ENCODE results near the gene CCDC88C.

The CCDC88C gene

DNA sequence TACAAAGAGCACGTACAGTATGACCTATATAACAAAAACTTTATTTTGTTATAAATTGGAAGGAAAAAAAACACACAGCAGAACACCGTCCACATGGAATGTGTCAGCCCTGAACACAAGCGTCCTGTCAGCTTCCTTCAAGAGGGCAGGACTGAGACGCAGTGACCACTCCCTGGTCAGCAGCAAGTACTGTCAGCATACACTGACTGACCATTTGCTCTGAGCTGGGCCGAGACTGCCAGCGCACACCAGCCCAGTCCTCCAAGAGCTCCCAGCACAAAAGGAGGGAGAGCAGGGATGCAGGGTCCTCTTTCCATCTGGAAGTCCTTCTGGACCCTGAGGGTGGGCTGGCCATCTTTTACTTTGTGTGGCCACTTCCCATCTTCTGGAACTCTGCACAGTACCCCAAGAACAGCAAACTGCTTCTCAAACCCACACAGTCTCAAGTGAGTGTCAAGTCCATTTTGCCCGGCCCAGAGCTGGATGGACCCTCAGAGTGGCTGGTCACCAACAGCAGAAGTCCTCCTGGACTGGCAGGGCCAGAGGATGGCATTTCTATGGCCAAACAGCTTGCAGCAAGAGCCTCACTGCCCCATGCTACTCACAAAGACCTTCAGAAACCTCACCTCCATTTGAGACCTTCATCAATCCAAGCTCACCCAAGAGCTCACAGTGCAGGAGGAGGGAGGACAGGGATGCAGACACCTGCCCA lies 11.7 kb downstream of the CCDC88C start:
- Histone ChIP-seq H3K4ac (ENCODE audit: low read length) (no peak overlapping the region), H3K18ac (ENCODE audit: low read length) (no peak overlapping the region), H3K36me3 (replicated peaks in 1 of 2; ENCODE audit: control insufficient read depth in 2 of 2, insufficient read depth in 2 of 2, low read length in 2 of 2) (peaks cover 16 to 43% of the 10 kb centered on the region in 2 donors), H3K4me2 (ENCODE audit: insufficient read depth, low read length, poor library complexity, severe bottlenecking) (no peak overlapping the region), H4K91ac (ENCODE audit: low read depth, low read length, poor library complexity) (no peak overlapping the region), H2BK12ac (ENCODE audit: low read length) (no peak overlapping the region), H3K9ac (ENCODE audit: low read depth, low read length, poor library complexity) (no peak overlapping the region), H3K4me1 (ENCODE audit: control insufficient read depth in 2 of 2, insufficient read depth in 1 of 2, low read depth in 1 of 2, low read length in 2 of 2) (peaks cover 12 to 13% of the 10 kb centered on the region in 2 donors), H3K14ac (ENCODE audit: low read length) (no peak overlapping the region), H2BK15ac (ENCODE audit: low read length) (no peak overlapping the region), H3K23ac (ENCODE audit: low read depth, low read length, poor library complexity) (peak overlapping the region; percentile 56), H3K27me3 (ENCODE audit: control insufficient read depth in 3 of 3, insufficient read depth in 3 of 3, low read depth in 1 of 3, low read length in 3 of 3) (no peaks in the 10 kb centered on the region), H2BK5ac (ENCODE audit: low read length) (no peak overlapping the region), H3K27ac (replicated peaks; ENCODE audit: low read length) (no peak overlapping the region), H3K4me3 (ENCODE audit: low read length in 2 of 2) (no peak overlapping the region), H3K79me1 (ENCODE audit: low read depth, low read length) (peaks cover 9% of the 10 kb centered on the region), H4K8ac (ENCODE audit: low read depth, low read length) (no peak overlapping the region), H3K9me3 (replicated peaks in 1 of 2; ENCODE audit: control insufficient read depth in 2 of 2, insufficient read depth in 1 of 2, low read depth in 1 of 2, low read length in 2 of 2) (peaks cover 0 to 3% of the 10 kb centered on the region in 2 donors), H2AK5ac (ENCODE audit: low read depth, low read length) (no peak overlapping the region), H2AFZ (ENCODE audit: low read length) (no peak overlapping the region), H2BK120ac (ENCODE audit: low read depth, low read length) (no peak overlapping the region)
- no CpG with 5 or more reads among the region's 7 CpGs for WGBS, 2 donors (ENCODE audit: extremely low coverage in 2 of 2, insufficient read length in 2 of 2, insufficient replicate concordance in 1 of 2)
- DNase-seq (ENCODE audit: low spot score): no peak

GRCh38 chr14:91405241-91405721 lies 12.3 kb downstream of the CCDC88C start:
- no peak overlapping the region for H2BK120ac ChIP-seq (ENCODE audit: low read depth, low read length)
- H3K36me3 ChIP-seq (replicated peaks in 1 of 2; ENCODE audit: control insufficient read depth in 2 of 2, insufficient read depth in 2 of 2, low read length in 2 of 2): peaks cover 16 to 43% of the 10 kb centered on the region in 2 donors
- H4K91ac ChIP-seq (ENCODE audit: low read depth, low read length, poor library complexity): no peak overlapping the region
- no peak overlapping the region for H3K4me3 ChIP-seq (ENCODE audit: low read length in 2 of 2)
- no CpG with 5 or more reads among the region's 14 CpGs for WGBS, 2 donors (ENCODE audit: extremely low coverage in 2 of 2, insufficient read length in 2 of 2, insufficient replicate concordance in 1 of 2)
- H3K4ac ChIP-seq (ENCODE audit: low read length): no peak overlapping the region
- H3K4me1 ChIP-seq (ENCODE audit: control insufficient read depth in 2 of 2, insufficient read depth in 1 of 2, low read depth in 1 of 2, low read length in 2 of 2): peaks cover 7 to 12% of the 10 kb centered on the region in 2 donors
- no peak overlapping the region for H2AK5ac ChIP-seq (ENCODE audit: low read depth, low read length)
- no peaks in the 10 kb centered on the region for H3K27me3 ChIP-seq (ENCODE audit: control insufficient read depth in 3 of 3, insufficient read depth in 3 of 3, low read depth in 1 of 3, low read length in 3 of 3)
- H3K23ac ChIP-seq (ENCODE audit: low read depth, low read length, poor library complexity): peak overlapping the region; percentile 21
- peaks cover 9% of the 10 kb centered on the region for H3K79me1 ChIP-seq (ENCODE audit: low read depth, low read length)
- H2BK12ac ChIP-seq (ENCODE audit: low read length): no peak overlapping the region
- H2BK5ac ChIP-seq (ENCODE audit: low read length): no peak overlapping the region
- H3K14ac ChIP-seq (ENCODE audit: low read length): no peak overlapping the region
- no peak for DNase-seq (ENCODE audit: low spot score)
- no peak overlapping the region for H3K4me2 ChIP-seq (ENCODE audit: insufficient read depth, low read length, poor library complexity, severe bottlenecking)
- no peak overlapping the region for H3K9ac ChIP-seq (ENCODE audit: low read depth, low read length, poor library complexity)
- peaks cover 0 to 3% of the 10 kb centered on the region in 2 donors for H3K9me3 ChIP-seq (replicated peaks in 1 of 2; ENCODE audit: control insufficient read depth in 2 of 2, insufficient read depth in 1 of 2, low read depth in 1 of 2, low read length in 2 of 2)
- H2AFZ ChIP-seq (ENCODE audit: low read length): no peak overlapping the region
- no peak overlapping the region for H2BK15ac ChIP-seq (ENCODE audit: low read length)
- no peak overlapping the region for H3K18ac ChIP-seq (ENCODE audit: low read length)
- H3K27ac ChIP-seq (replicated peaks; ENCODE audit: low read length): no peak overlapping the region
- no peak overlapping the region for H4K8ac ChIP-seq (ENCODE audit: low read depth, low read length)

DNA sequence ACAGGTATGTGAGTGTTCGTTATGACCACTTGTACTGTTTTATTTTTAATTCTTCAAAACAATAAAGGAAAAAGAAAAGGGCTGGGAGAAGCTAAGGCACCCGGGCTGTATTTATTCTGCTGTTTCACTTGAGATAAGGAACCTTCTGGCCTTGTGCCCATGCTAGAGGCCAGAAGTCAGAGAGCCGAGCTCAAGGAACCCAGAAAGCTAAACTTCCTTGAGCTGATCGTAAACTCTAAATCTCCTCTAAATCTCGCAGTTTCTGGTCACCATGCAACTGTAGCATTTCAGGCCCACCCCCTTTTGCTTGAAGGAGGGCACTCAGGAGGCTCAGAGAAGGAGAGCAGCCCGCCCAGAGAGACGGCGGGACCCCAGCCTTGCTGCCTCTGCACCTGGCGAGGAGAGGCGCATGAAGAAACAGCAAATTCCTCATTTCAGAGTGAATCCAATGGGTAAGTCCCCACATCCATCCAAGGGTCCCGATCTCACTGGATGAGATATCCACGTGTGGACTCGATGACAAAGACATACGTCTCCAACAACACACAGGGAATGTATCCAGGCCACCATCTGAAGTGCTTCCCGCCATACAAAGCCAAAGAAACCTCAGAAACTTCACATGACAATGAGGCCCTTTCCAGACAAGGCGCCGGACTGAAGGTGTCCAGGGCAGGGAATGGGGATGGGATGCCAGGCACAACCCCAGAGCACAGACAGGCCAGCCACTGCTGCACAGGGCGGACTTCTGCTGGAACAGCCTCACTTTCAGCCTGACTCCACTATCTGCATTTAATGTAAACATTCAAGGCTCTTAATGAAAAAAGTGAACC lies 14.6 kb downstream of the CCDC88C start:
- H3K4me3 ChIP-seq (ENCODE audit: low read length in 2 of 2): no peak overlapping the region
- no peak overlapping the region for H3K27ac ChIP-seq (replicated peaks; ENCODE audit: low read length)
- H4K91ac ChIP-seq (ENCODE audit: low read depth, low read length, poor library complexity): no peak overlapping the region
- DNase-seq (ENCODE audit: low spot score): no peak
- H3K18ac ChIP-seq (ENCODE audit: low read length): no peak overlapping the region
- H3K9me3 ChIP-seq (replicated peaks in 1 of 2; ENCODE audit: control insufficient read depth in 2 of 2, insufficient read depth in 1 of 2, low read depth in 1 of 2, low read length in 2 of 2): peaks cover 0 to 3% of the 10 kb centered on the region in 2 donors
- H3K4me2 ChIP-seq (ENCODE audit: insufficient read depth, low read length, poor library complexity, severe bottlenecking): no peak overlapping the region
- no CpG with 5 or more reads among the region's 18 CpGs for WGBS, 2 donors (ENCODE audit: extremely low coverage in 2 of 2, insufficient read length in 2 of 2, insufficient replicate concordance in 1 of 2)
- no peaks in the 10 kb centered on the region for H3K27me3 ChIP-seq (ENCODE audit: control insufficient read depth in 3 of 3, insufficient read depth in 3 of 3, low read depth in 1 of 3, low read length in 3 of 3)
- H2AFZ ChIP-seq (ENCODE audit: low read length): no peak overlapping the region
- H3K23ac ChIP-seq (ENCODE audit: low read depth, low read length, poor library complexity): no peak overlapping the region
- H2AK5ac ChIP-seq (ENCODE audit: low read depth, low read length): no peak overlapping the region
- H3K4ac ChIP-seq (ENCODE audit: low read length): no peak overlapping the region
- no peak overlapping the region for H2BK12ac ChIP-seq (ENCODE audit: low read length)
- peaks cover 13% of the 10 kb centered on the region for H3K79me1 ChIP-seq (ENCODE audit: low read depth, low read length)
- no peak overlapping the region for H2BK120ac ChIP-seq (ENCODE audit: low read depth, low read length)
- no peak overlapping the region for H3K9ac ChIP-seq (ENCODE audit: low read depth, low read length, poor library complexity)
- H2BK15ac ChIP-seq (ENCODE audit: low read length): no peak overlapping the region
- H3K14ac ChIP-seq (ENCODE audit: low read length): no peak overlapping the region
- no peak overlapping the region for H2BK5ac ChIP-seq (ENCODE audit: low read length)
- peaks cover 8 to 34% of the 10 kb centered on the region in 2 donors for H3K36me3 ChIP-seq (replicated peaks in 1 of 2; ENCODE audit: control insufficient read depth in 2 of 2, insufficient read depth in 2 of 2, low read length in 2 of 2)
- H3K4me1 ChIP-seq (ENCODE audit: control insufficient read depth in 2 of 2, insufficient read depth in 1 of 2, low read depth in 1 of 2, low read length in 2 of 2): peaks cover 0 to 14% of the 10 kb centered on the region in 2 donors
- H4K8ac ChIP-seq (ENCODE audit: low read depth, low read length): no peak overlapping the region

GRCh38 chr14:91402348-91402747 lies 15.3 kb downstream of the CCDC88C start:
- Histone ChIP-seq H4K91ac (ENCODE audit: low read depth, low read length, poor library complexity) (no peak overlapping the region), H2AFZ (ENCODE audit: low read length) (no peak overlapping the region), H4K8ac (ENCODE audit: low read depth, low read length) (no peak overlapping the region), H3K18ac (ENCODE audit: low read length) (no peak overlapping the region), H2BK15ac (ENCODE audit: low read length) (no peak overlapping the region), H3K4me3 (ENCODE audit: low read length in 2 of 2) (no peak overlapping the region), H2BK12ac (ENCODE audit: low read length) (no peak overlapping the region), H3K14ac (ENCODE audit: low read length) (no peak overlapping the region), H2BK120ac (ENCODE audit: low read depth, low read length) (no peak overlapping the region), H3K79me1 (ENCODE audit: low read depth, low read length) (peaks cover 13% of the 10 kb centered on the region), H3K4me2 (ENCODE audit: insufficient read depth, low read length, poor library complexity, severe bottlenecking) (no peak overlapping the region), H3K27me3 (ENCODE audit: control insufficient read depth in 3 of 3, insufficient read depth in 3 of 3, low read depth in 1 of 3, low read length in 3 of 3) (no peaks in the 10 kb centered on the region), H3K23ac (ENCODE audit: low read depth, low read length, poor library complexity) (no peak overlapping the region), H3K27ac (replicated peaks; ENCODE audit: low read length) (no peak overlapping the region), H2BK5ac (ENCODE audit: low read length) (no peak overlapping the region), H3K36me3 (replicated peaks in 1 of 2; ENCODE audit: control insufficient read depth in 2 of 2, insufficient read depth in 2 of 2, low read length in 2 of 2) (peaks cover 8 to 29% of the 10 kb centered on the region in 2 donors), H2AK5ac (ENCODE audit: low read depth, low read length) (no peak overlapping the region), H3K4me1 (ENCODE audit: control insufficient read depth in 2 of 2, insufficient read depth in 1 of 2, low read depth in 1 of 2, low read length in 2 of 2) (peaks cover 0 to 18% of the 10 kb centered on the region in 2 donors), H3K9ac (ENCODE audit: low read depth, low read length, poor library complexity) (no peak overlapping the region), H3K9me3 (replicated peaks in 1 of 2; ENCODE audit: control insufficient read depth in 2 of 2, insufficient read depth in 1 of 2, low read depth in 1 of 2, low read length in 2 of 2) (peaks cover 0 to 3% of the 10 kb centered on the region in 2 donors), H3K4ac (ENCODE audit: low read length) (no peak overlapping the region)
- WGBS, 2 donors (ENCODE audit: extremely low coverage in 2 of 2, insufficient read length in 2 of 2, insufficient replicate concordance in 1 of 2): no CpG with 5 or more reads among the region's 6 CpGs
- DNase-seq (ENCODE audit: low spot score): no peak

Data from neuronal stem cell (in vitro differentiated cells).